Effector CD4-positive, alpha-beta T cell (primary cell): ENCODE results near the gene COL27A1.

Source experiments
- DNase-seq: peaks from one replicate; pipeline ENCODE4 v3.0.0-alpha.2; 2020

Gene COL27A1

GRCh38 chr9:114149765-114150340 lies 5.5 kb upstream of the COL27A1 start:
- no peak for DNase-seq

GRCh38 chr9:114150608-114151007 lies 4.7 kb upstream of the COL27A1 start:
- DNase-seq = no peak

GRCh38 chr9:114151426-114151956 lies 3.8 kb upstream of the COL27A1 start:
- no peak for DNase-seq

- DNase-seq = no peak
Measured at GRCh38 chr9:114153761-114154599, 1.4 kb upstream of the COL27A1 start.

GRCh38 chr9:114154600-114155102 lies 686 bp upstream of the COL27A1 start:
- DNase-seq = no peak

- no peak for DNase-seq
Measured at GRCh38 chr9:114155995-114156656, 789 bp downstream of the COL27A1 start.

GRCh38 chr9:114156657-114157421 lies 1.5 kb downstream of the COL27A1 start:
- no peak for DNase-seq

- DNase-seq = no peak
Measured at GRCh38 chr9:114157516-114158176, 2.3 kb downstream of the COL27A1 start.

GRCh38 chr9:114158482-114159130 lies 3.3 kb downstream of the COL27A1 start:
- DNase-seq = no peak

GRCh38 chr9:114159691-114160090 lies 4.4 kb downstream of the COL27A1 start:
- no peak for DNase-seq

- DNase-seq = no peak
Measured at GRCh38 chr9:114161513-114161912, 6.2 kb downstream of the COL27A1 start.

GRCh38 chr9:114163517-114163951 lies 8.2 kb downstream of the COL27A1 start:
- DNase-seq = no peak

- DNase-seq = no peak
Measured at GRCh38 chr9:114164191-114164794, 9.0 kb downstream of the COL27A1 start.

GRCh38 chr9:114165407-114166102 lies 10.2 kb downstream of the COL27A1 start:
- no peak for DNase-seq

- no peak for DNase-seq
Measured at GRCh38 chr9:114166103-114166470, 10.8 kb downstream of the COL27A1 start.

- DNase-seq = no peak
Measured at GRCh38 chr9:114166614-114167572, 11.6 kb downstream of the COL27A1 start.

GRCh38 chr9:114167591-114168091 lies 12.3 kb downstream of the COL27A1 start:
- DNase-seq = no peak

- DNase-seq = no peak
Measured at GRCh38 chr9:114168281-114169028, 13.1 kb downstream of the COL27A1 start.
